K562 (cell line): ENCODE data around the gene LRTM1. TPM values are rescaled to one million over a fixed set of nuclear protein-coding genes. Genes with fewer than 3 reads are reported as not detected.

Experiments used
- CTBP1 ChIP-seq: fragments of 450-650 bp; IDR thresholded peaks from 2 replicates; pipeline ENCODE4 v1.6.1; 2016; ENCODE audit warnings: borderline replicate concordance
- CTCF ChIP-seq, 3 experiments: IDR thresholded peaks in 2 of 3; conservative IDR thresholded peaks in 1 of 3; 2 replicates each; pipeline ENCODE4 v1.5.1; 2011 to 2012; ENCODE audit warnings: low read length in 3 of 3, mild to moderate bottlenecking in 3 of 3, control low read depth in 2 of 3, improper control_type of control experiment in 1 of 3, inconsistent platforms in 1 of 3, low read depth in 1 of 3, mixed read lengths in 1 of 3, moderate library complexity in 1 of 3; ENCODE audit not compliant: insufficient read depth in 2 of 3
- EHMT2 ChIP-seq: fragments of 450-650 bp; IDR thresholded peaks from 2 replicates; pipeline ENCODE4 v1.6.1; 2018; ENCODE audit warnings: antibody characterized with exemption
- EP300 ChIP-seq: IDR thresholded peaks from 2 replicates; pipeline ENCODE4 v1.6.1; 2012; ENCODE audit warnings: low read length, improper control_type of control experiment
- NONO ChIP-seq, 2 experiments: fragments of 200-400 bp in 1 of 2; fragments of 450-650 bp in 1 of 2; formaldehyde crosslinking in 1 of 2; IDR thresholded peaks; 2 replicates each; pipeline ENCODE4 v1.6.1; 2017; ENCODE audit warnings: low read depth in 2 of 2, mild to moderate bottlenecking in 2 of 2, moderate library complexity in 2 of 2, low read length in 1 of 2
- SPI1 ChIP-seq: IDR thresholded peaks from 2 replicates; pipeline ENCODE4 v1.6.1; 2011; ENCODE audit warnings: low read depth, low read length, control low read depth, borderline replicate concordance
- TEAD2 ChIP-seq: fragments of 450-650 bp; IDR thresholded peaks from 2 replicates; pipeline ENCODE4 v1.6.1; 2016; ENCODE audit warnings: missing genetic modification characterization, control low read depth, missing compliant biosample characterization
- TEAD4 ChIP-seq, 2 experiments: sonication (generic) in 1 of 2; formaldehyde crosslinking in 1 of 2; IDR thresholded peaks; 2 replicates each; pipeline versions ENCODE4 v1.6.1 to v1.8.0; 2012 to 2022; ENCODE audit warnings: borderline replicate concordance in 1 of 2, inconsistent platforms in 1 of 2, low read length in 1 of 2, mild to moderate bottlenecking in 1 of 2, missing genetic modification reagents in 1 of 2
- TFAP4 ChIP-seq: sonication (generic); formaldehyde crosslinking; IDR thresholded peaks from 2 replicates; pipeline ENCODE4 v1.8.0; 2022; ENCODE audit warnings: missing genetic modification reagents, mild to moderate bottlenecking, moderate library complexity, borderline replicate concordance
- ZKSCAN1 ChIP-seq: fragments of 150-350 bp; IDR thresholded peaks from 2 replicates; pipeline ENCODE4 v1.6.1; 2016; ENCODE audit warnings: low read depth, low read length
- ZNF143 ChIP-seq: sonication (generic); formaldehyde crosslinking; IDR thresholded peaks from 2 replicates; pipeline ENCODE4 v1.9.0; 2022; ENCODE audit warnings: mild to moderate bottlenecking, missing genetic modification reagents
- ZNF212 ChIP-seq: fragments of 450-650 bp; formaldehyde crosslinking; IDR thresholded peaks from 2 replicates; pipeline ENCODE4 v1.4.0; 2020; ENCODE audit warnings: mild to moderate bottlenecking
- ZNF318 ChIP-seq, 2 experiments: fragments of 450-650 bp; IDR thresholded peaks; 2 replicates each; pipeline ENCODE4 v1.6.1; 2016; ENCODE audit warnings: mild to moderate bottlenecking in 2 of 2, borderline replicate concordance in 1 of 2, low read depth in 1 of 2, moderate library complexity in 1 of 2
- ZNF41 ChIP-seq: fragments of 250-450 bp; sonication (Bioruptor Pico); conservative IDR thresholded peaks from 2 replicates; pipeline ENCODE4 v1.4.0; 2020; ENCODE audit warnings: mild to moderate bottlenecking
- polyA plus RNA-seq, 8 experiments: library from polyadenylated mRNA; depleted of rRNA in 4 of 8; stranded (reverse) in 5 of 8; unstranded in 3 of 8; fragments of >200 nt; fragmentation: Nextera tagmentation in 2 of 8; fragmentation: Illumina TruSeq in 1 of 8; extraction: Ambion mirVana in 2 of 8; extraction: Trizol in 1 of 8; gene quantifications; 2 replicates each; pipeline versions ENCODE4 v1.2.1 to v1.2.3, GENCODE V29; 2011 to 2014; ENCODE audit warnings: inconsistent platforms in 1 of 8, missing spikeins in 1 of 8
- total RNA-seq, 7 experiments: library from RNA; depleted of rRNA in 6 of 7; stranded (reverse); fragments of >200 nt in 6 of 7; fragmentation: Illumina TruSeq in 2 of 7; extraction: Trizol in 2 of 7; gene quantifications; 2 replicates each; pipeline versions ENCODE4 v1.2.1 to v1.2.3, GENCODE V29; 2011 to 2021; ENCODE audit warnings: low replicate concordance in 1 of 7

The LRTM1 gene
- total and polyA plus RNA-seq, 9 of the 15 experiments (the other 6 are each of a cell fraction or from before 2014, with no cell fraction given) = not detected

DNA sequence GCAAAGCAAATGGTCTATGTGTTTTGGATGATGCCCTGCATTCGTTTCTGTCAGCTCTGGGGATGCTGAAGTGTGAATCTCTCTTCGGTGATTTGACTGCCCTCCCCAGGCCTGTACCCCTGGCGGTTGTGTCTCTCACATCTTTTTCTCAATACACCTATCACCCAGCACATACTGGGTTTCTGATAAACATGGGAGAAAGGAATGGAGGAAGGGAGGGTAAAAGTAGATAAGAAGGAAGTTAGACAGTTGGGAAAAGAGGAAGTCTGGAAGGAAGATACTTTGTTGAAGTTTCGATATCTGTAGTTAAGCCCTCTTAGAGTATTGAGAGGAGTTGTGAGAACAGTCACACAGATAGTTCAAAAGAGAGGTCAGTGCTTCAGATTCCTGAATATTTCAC, 35.8 kb upstream of the LRTM1 start (continued):
- TF ChIP-seq ZNF318 (IDR thresholded peaks at IDR 0.05; ENCODE audit: borderline replicate concordance in 1 of 2, low read depth in 1 of 2) (no peak), EP300 (peak; percentile 57), EHMT2 (no peak), TEAD4 (IDR thresholded peaks at IDR 0.05; ENCODE audit: low read length) (0 out of 2 replicates have a peak, but pooled peaks have one; percentile 22), TEAD4 (CRISPR knock-in tag; IDR thresholded peaks at IDR 0.05; ENCODE audit: borderline replicate concordance) (no peak), ZNF212 (CRISPR knock-in tag) (no peak), CTCF (IDR thresholded peaks at IDR 0.05 in 2 of 3, conservative IDR thresholded peaks at IDR 0.05 in 1 of 3; ENCODE audit: insufficient read depth in 2 of 3, low read depth in 1 of 3, low read length in 3 of 3) (peak in 1 of 3 experiments; percentile 13; a peak in 1 of 6 replicates), TFAP4 (CRISPR knock-in tag) (no peak), TEAD2 (tag) (no peak), SPI1 (peak; percentile 89), CTBP1 (peak; percentile 62; the same call in 1 of the 2 replicates), NONO (IDR thresholded peaks at IDR 0.05; ENCODE audit: low read depth in 2 of 2, low read length in 1 of 2) (no peak), ZNF143 (CRISPR knock-in tag) (no peak), ZNF41 (CRISPR knock-in tag) (no peak), ZKSCAN1 (no peak)
- TF ChIP-seq, all 486 proteins: peak for 12
